HG03108 (cell line): ENCODE measurements around the gene UNCX.

Source experiments
- ATAC-seq: cut with Tn5 transposase; IDR thresholded peaks from one replicate; pipeline ENCODE4 v1.9.1; 2021; ENCODE audit warnings: moderate library complexity; ENCODE audit not compliant: unreplicated experiment

Gene UNCX

DNA sequence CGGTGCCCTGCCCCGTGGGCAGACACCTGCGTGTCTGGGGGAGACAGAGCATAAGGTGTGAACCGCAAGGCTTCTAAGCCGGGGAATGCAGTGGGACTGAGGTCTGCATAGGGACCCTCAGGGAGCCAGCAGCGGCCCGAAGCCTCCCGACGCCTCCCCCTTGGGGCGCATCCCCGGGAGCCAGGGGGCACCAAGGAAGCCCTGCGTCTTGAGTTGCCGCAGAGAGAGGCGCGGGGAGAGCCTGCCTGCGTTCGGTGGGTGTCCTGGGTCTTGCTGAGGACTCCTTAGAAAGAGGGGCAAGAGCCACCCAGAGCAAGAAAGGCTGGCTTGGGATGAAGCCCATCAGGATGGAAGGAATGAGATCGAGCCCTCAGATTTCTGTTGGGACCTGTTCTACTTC, 18.2 kb upstream of the UNCX start:
- no peak for ATAC-seq

DNA sequence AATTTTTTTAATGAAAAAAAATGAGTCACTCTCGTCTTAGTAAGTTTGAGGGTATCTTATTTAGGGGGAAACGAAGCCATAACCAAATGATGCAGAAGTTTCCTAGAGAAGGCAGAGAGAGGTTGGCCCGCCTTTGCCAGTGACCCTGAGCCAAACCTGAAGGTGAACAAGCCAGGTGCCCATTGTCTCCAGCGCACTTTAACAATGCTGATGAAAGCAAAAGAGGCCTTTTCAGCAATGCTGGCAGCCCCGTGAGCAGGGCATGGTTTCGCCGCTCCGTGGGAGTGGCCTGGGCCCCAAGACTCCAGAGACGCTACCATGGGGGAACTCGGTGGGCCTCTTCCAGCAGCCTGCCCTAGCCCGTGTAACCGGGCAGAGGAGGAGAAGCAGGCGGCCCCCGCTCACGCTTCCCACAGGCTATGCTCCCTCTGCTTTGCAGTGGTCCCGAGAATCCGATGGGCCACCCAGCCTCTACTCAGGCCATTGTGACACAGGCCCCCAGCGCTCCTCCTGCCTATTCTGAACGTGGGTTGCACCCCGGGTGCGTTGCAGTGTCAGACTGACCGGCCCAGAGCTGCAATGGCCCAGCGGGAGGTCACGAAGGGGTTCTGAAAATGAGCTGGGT, 14.0 kb upstream of the UNCX start:
- no peak for ATAC-seq

DNA sequence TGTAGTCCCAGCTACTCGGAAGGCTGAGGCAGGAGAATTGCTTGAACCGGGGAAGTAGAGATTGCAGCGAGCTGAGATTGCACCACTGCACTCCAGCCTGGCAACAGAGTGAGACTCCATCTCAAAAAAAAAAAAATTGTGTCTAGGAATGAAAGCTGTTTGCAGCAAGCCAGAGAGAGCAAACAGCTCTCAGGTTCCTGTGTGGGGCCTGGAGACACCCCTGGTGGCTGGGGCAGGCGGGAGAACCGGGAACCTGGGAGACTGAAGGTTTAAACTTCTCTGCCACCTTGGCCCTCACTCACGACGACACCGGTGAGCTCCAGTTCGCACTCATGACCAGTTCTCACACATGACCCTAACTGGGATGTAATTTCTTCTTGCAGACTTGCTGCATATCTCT, 13.2 kb upstream of the UNCX start:
- ATAC-seq = no peak

DNA sequence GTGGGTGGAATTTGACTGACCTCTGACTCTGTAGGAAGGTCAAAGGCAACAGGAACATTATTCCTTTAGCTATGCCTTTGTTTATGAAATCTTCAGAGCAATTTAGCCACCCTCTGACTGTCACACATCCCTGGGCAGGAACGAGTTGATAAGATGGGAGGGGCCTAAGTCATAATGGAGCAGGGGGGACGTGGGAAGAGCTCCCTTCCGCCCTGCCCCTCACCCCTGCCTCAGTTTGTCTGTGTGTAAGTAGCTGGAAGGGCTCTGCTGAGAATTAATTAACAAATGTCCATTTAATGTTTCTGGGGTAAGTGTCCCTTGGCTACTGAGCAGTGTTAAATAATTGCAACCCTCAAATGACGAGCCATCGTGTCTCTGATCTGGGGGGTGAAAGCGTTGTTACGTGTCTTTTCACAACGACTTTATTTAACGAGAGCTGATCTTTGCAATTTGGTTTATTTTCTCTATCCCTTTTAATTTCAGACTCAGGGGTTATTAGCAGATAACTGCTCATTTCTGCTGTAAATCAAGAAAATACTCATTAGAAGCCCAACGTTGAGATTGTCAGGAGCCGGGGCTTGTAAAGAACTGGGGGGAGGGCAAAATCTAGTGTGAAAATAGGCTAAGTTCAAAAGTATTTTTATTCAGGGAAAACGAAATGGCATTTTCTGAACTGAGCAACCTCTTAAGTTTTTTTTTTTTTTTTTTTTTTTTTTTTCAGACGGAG, 12.5 kb upstream of the UNCX start:
- ATAC-seq = no peak

DNA sequence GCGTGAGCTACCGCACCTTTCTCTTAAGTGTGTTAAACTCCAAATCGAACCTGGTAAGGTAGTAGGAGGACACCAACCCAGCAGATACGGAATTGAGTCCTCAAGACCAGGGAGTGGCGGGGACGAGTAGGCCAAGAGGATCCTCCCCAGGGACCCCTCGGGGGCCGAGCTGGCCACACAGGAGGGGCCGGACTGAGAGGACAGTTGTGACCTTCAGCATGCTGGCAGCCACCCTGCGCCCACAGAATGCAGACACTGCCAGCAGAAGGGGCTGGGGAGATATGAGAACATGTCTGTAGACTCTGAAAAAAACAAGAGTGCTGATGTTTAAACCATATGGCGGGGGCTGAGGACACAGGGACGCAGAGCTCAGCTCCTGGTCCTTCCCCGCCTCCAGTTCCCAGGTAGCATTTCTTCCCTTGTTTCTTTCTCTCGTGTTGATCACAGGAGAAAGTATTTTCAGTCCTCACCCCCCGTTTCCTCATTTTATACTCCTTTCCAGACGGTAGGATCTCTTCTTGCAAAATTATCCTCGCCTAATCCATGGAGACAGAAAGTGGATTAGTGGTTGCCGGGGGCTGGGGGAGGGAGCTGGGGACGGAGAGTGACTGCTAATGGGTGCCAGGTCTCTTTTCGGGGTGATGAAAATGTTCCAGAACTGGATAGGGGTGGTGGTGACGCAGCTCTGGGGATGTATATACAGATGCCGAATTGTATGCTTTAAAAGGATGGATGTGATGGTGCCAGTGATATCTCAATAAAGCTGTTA, 11.5 kb upstream of the UNCX start:
- no peak for ATAC-seq

DNA sequence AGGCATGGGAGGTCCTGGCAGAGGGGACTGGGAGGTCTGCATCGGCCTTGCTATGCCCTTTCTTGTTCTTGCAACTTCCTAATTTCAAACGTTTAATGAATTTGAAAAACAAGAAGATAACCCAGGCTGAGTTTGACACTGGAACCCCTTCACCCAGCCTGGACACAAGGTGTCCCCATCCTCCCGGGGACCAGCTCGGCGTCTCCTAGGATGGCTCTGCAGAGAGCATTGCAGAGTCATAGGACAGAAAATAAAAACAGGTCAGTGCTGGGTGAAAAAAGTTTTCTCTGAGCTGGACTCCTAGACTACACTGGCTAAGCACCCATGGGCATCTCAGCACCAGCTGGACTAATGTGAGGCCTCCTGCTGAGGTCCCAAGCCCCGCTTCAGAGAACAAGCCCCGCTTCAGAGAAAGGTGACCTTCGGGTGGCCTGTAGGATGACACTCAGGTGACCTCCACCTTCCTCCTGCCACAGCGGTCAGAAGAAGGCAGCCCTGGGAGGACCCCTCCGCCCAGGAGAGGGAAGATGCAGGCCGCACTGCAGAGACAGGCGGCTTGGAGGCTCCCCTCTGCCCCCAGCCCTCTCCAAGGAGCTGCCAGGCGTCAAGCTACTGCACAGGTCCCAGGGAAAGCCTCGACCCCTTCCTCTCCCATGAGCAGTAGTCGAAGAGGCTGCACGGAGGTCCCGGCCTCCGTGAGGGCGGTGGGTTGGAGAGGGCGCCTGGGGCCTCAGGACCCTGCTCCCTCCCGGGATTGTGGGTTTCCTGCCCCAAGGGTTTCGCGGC, 9.3 kb upstream of the UNCX start:
- no peak for ATAC-seq

DNA sequence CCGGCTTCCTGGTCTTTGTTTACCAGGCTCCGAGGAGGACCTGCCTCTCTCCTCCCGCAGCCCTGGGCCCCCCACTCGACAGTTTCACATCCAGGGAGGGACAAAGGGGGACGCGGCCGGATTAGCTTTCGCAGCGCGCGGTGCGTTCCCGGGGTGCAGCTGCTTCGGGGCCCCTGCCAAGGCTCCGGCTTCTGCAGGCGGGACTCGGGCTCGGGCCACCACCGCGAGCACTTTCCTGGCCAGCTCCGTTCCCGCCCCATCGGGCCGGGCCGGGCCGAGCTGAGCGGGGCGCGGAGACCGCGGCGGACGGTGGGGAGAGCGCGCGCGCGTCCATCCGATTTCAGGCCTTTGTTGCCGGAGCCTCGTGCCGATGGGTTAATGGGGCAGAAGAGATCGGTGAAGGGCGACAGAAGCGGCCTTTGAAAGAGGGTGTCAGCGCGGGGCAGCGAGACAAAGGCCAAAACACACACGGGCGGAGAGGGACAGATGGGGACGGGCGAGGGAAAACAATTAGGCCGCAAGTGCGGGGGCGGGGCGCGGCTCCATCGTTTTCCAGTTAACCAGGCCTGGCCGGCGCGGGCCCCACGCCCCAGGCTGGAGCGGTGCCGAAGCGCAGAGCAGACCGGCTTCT, 8.5 kb upstream of the UNCX start:
- no peak for ATAC-seq

DNA sequence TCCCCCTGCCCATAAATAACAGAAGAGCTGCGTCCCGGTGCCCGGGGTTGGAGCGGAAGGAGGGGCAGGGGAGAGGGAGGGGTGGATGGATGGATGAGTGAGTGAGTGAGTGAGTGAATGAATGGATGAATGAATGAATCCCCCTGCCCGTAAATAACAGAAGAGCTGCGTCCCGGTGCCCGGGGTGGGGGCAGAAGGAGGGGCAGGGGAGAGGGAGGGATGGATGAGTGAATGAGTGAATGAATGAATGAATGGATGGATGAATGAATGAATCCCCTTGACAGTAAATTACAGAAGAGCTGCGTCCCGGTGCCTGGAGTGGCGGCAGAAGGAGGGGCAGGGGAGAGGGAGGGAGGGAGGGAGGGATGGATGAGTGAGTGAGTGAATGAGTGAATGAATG, 7.6 kb upstream of the UNCX start:
- ATAC-seq = no peak

DNA sequence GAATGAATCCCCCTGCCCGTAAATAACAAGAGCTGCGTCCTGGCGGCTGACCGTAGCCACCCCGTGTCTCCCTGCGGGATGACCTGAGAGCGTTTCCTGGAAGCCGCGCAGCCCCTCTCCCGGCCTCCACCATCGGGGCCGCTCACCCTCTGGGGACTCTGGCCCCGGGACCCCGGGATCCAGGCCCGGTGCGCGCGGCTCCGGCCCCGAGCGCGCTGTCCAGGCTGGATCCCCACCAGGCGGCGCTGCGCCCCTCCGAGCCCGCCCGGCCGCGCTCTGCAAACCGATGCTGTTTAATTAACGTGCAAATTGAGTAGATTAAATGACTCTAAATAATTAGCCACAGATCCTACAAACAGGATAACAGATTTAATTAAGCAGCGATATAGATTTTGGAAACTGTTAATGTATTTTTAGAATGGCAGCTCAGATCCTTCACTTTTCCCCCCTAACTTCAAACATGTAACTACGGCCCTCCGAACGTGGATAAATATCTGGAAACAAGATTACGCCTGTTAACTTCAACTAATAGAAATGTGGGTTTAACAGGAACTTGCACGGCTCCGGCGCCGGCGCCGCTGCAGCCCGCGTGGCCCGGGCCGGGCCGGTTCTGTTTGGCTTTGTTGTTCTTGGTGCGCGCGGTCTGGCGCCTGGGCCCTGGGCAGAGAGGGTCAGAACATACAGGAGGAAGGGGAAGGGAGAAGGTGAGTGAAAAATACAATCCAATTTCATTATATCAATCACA, 7.1 kb upstream of the UNCX start:
- no peak for ATAC-seq

DNA sequence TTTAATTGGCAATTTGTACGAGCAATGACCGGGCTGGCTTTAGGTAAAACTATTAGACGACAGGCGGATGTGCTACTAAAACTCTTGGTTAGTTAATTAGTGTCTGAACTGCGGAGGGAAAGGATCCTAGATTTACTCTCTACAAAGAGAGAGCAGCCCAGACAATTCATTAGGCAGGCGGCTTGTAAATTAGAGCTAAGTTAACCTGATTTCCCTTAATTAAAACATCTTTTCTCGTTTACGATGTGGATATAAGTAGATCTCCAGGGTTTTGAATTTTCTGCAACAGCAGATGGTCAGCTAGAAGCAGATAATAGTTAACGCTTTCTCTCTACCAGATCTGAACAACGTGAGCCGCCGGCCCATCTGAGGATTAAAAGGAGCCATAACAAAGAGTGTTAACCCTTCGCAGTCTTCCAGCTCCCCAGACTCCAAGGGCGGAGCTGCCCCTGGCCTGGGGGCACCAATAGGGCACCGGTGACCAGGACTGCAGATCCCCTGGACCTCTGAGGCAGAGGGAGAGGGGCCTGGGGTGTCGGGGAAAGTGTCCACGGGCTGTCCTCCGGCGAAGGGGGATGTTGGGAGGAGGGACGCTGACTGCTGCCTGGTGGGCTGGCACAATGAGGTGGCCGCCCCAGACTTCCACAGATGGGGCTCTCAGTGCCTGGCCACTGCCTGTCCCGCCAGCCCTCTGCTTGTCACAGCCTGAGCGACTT, 6.3 kb upstream of the UNCX start:
- ATAC-seq = no peak

DNA sequence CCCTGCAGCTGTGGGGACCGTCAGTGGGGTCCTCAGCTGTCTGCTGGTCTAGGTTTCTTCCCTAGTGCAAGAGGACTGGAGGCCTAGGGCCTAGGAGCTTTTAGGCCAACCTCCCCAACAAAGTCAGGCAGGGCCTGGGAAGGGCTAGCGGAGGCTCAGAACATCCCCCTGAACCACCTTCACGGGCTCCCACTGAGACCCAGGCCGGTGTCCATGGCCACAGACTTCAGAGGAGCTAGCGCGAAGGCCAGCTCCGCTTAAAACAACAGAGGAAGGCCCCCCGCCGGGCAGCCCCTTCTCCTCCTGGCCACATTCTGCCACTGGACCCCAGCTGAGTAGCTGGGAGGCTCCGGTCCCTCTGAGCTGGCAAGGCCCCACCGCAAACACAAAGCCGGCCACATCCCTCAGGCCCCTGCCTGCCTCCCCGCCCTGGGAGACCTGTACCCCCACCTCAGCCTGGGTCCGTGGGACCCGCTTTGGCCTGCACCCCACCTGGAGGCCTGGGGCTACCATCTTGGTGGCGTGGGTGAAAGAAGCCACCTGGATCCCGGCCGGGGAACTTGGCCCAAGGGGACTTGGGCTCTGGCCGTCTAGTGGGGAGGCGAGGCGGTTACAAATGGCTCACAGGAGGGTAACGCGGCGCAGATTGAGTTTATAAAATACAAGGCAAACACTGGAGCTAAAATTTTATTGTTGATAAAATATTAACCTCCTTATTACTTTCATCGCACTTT, 5.4 kb upstream of the UNCX start:
- no peak for ATAC-seq

DNA sequence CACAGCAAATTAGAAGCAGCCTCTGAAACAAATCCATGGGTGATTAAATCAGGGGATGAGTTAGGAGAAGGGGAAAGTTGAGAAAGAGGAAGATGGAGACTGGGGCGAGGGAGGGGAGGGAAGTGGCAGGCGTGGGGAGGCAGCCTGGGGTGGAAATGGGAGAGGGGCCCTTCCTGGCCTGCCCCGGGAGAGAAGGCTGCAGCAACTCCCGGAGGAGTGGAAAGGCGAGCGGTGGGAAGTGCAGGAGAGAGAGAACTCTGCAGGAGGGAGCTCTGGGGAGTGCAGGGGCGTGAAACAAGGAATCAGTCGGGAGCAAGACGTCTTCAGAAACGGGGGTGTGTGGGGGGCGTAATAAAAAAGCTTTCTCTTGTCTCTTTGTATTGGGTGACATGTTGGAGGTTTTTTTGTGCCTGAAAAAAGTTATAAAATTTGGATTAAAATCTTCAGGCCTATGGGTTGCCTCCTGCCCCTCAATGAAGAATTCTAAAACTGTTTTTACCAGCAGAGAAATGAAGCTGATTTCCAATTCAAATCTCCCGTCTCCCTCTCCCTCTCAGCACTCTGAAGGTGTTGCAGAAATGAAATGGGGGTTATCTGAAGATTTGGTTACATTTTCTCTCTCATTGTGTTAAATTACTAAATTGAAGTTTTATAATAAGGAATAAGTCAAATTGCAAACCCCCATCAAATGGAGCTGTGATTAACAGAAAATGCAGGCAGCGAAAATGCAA, 4.7 kb upstream of the UNCX start:
- ATAC-seq = no peak

DNA sequence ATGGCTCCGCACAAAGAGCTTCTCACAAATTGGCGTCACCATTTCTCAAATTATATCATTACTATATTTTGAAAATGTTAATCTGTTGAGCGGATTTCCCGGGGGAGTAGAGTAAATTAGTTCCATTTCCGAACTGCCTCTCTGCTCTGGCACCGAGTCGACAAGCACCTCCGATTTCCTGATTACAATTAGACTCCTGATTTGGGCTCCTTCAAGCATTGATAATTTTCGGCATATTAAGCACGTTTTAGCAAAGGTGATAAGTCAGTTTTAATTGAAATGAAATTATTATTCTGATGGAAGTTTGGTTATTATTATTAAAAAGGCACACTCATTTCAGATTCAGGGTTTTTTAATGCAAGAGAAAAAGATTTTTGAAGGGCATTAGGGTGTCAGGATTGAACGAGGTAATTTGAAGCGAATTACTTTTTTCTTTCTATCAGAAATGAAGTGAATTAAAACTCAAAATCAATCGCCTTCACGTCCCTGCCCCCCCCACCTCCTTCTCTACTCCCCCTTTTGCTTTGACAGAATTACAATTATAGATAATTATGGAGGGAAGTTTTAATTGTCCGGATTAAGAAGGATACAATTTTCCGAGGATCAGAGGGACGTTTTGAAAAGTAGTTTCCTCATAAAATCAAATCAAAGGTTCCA, 4.0 kb upstream of the UNCX start:
- ATAC-seq = no peak

DNA sequence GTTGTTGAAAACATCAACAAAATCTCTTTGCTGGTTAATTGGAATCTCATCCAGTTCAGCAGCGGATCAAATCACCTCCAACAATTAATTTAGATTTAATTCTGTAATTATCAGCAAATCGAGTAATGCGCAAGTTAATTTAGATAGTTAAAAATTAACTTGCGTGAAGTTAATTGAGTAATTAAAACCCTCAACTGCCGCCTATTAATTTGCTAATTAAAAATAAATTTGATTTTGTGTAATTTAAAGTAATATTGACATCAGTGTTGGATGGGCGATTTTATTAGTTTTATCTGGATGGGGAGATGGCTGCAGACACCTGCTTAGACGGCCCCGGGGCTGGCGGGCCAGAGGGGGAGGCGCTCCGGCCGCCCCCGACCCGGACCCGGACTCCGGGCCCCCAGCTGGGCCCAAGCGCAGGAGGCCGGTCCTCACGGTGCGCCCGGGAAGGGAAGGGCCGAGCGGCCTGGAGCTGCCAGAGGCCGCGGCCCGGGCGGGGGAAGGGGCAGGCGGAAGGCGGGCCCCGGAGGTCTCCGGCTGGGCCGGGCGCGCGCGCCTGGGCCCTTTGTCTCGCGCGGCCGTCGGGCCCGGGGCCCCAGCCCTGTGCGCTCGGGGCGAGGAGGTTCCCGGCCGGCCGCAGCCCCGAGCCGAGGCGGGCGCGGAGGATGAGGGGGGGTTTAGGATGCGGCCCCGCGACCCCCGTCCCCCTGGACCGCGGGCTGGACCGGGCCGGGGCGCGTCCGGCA, 3.3 kb upstream of the UNCX start:
- ATAC-seq = no peak

DNA sequence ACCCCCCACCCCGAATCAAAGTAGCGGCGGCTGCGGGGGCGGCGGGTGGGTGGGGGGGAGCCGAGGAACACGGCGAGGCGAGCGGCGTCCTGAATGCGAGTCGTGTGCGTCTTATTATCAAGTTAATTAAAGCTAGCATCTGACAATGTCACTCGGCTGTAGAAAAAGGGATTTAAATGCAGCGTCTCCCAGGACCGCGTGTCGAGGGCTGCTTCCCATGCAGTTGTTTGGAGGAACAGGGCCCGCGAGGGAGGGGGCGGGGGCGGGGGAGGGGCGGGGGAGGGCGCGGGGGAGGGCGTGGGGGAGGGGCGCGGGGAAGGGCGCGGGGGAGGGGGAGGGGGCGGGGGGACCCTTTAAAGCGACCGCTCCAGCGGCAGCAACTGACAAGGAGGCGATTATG, 2.7 kb upstream of the UNCX start:
- no peak for ATAC-seq

DNA sequence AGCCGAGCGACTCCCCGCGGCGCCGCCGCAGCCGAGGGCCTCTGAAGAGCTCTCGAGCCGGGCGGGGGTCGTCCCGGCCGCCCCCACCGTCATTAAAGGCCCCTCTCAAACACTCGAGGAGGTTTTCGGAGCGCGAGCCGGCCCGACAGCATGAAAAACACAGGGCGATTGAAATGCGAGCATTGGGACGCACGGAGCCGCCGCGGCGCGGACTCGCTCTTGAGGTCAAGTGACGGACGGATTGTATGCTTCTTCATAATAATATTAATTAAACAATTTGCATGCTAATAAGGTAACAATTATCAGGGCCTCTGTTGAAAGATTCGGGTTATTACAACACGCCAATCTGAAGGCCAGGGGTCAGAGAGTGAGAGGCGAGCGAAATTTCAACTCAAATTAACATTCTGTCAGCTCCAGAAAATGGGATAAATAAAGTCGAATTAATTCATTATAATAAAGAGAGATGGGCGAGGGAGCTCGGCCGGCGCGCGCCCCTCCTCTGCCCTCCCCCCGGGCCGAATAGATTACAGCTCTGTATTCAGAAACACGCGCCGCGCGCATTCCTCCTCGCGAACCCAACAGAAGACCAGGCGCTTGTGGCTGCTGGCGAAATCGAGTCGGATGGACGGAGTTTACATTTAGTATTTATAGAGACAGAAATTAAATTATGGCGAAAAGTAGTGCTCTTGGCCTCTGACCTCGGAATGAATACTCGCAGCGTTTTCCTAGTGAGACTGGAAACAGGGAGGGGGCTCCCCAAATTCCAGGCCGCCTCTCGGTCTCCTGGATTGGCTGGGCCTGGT, 2.1 kb upstream of the UNCX start:
- ATAC-seq = no peak
